ENCODE results near the gene PRDM16.

PRDM16 gene

DNA sequence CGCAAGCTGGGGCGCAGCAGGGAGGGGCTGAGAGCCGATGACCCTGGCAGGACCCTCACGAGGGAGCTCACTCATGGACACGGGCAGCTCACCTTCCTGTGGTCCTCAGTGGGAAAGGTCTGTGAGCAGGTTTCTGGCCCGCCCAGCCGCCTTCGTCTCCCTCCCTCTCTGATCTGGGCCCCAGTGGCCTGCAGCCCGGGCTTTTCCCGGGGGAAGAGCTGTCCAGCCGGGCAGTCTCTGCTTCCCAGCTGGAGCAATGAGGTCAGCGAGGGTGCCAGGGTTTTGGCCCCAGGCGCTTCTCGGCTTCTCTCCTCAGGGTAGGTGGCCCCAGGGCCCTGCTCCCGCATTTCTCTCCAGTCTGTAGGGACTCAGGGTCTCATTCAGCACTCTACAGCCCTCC lies 363.3 kb downstream of the PRDM16 start:
- DNase-seq (ENCODE audit: low spot score): no peak

DNA sequence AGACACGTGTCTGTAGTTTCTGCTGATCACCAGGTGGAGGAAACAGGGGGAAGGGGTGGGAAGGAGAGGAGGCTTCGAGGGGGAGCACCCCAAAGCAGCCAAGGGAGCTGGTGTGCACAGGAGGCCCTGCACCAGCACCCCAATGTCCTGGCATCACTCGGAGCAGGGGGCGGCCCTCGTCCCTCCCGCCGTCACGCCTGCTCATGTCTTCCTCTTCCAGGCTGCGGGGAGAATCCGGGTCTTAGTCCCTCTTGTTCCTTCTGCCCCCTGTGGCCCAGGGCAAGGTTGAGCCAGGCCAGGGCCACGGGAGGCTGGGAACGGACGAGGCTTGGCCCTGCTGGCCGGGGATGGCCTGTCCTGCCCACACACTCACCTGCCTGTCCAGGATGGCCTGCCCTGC lies 364.1 kb downstream of the PRDM16 start:
- no peak for DNase-seq (ENCODE audit: low spot score)

- DNase-seq (ENCODE audit: low spot score): no peak
Observed at GRCh38 chr1:3433596-3434320, 364.8 kb downstream of the PRDM16 start.

DNA sequence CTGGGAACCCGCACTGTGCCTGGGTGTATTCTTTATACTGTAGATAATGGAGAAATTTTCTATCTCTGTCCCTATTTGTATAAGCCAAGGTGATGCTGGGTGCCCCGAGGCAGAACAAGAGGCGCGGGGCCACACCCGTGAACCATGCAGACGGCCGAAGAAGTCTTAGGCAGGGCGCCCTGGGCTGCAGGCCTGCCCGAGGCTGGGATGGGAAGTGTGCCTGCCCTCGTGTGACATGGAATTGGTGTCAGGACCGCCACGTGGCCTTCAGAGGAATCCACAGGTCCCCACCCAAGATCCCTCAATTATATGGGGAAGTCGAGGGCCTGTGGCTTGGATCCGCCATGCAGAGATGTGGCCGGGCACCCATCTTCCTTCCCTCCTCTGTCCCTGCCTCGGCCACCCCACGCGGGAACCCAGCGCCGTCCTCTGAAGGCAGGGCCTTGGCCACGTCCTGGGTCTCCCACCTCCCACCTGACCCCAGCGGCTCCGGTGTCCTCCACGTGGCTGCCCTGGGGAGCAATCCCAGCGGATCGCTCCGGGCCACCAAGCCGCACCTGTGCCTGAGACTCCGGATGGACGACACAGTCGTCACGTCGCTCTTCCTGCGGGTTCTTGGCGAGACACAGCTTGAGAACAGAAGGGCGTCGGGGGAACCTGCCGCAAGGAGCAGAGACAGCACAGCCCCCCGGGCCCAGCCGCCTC lies 365.6 kb downstream of the PRDM16 start:
- no peak for DNase-seq (ENCODE audit: low spot score)

DNA sequence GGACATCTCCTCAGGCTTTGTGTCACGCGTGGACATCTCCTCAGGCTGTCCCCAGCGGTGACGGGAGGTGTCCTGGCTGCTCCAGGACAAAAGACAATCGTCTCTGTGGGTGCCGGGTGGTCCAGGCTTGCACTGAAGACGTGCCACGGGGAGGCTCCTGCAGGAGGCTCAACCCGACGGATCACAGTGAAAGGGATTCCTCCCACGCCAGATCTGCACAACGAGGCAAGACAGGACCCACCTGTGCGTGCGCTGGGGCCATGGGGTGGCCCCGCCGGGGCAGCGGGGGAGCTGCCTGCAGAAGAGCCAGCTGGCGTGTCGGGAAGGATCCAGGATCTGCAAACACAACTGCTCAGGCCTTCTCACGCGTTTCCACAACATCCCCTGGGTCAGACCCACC lies 366.7 kb downstream of the PRDM16 start:
- DNase-seq (ENCODE audit: low spot score): no peak

DNA sequence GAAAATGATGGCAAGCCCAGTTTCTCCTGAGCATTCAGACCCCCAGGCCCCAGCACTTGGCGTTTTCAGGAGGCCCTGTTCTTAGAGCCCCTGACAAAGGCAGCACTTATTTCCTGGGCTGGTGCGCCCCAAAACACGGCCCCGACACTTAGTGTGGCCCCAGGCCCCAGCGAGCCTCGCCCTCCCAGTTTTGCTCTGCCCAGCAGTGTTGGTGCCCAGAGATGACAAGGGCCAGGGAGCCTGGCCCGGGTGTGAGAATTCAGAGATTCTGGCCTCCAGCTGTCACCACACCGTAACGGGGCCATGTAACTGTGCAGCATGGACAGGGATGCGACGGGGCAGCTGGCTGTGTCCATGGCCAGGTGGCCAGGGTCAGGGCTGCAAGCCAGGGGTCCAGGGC lies 367.4 kb downstream of the PRDM16 start:
- no peak for DNase-seq (ENCODE audit: low spot score)

DNA sequence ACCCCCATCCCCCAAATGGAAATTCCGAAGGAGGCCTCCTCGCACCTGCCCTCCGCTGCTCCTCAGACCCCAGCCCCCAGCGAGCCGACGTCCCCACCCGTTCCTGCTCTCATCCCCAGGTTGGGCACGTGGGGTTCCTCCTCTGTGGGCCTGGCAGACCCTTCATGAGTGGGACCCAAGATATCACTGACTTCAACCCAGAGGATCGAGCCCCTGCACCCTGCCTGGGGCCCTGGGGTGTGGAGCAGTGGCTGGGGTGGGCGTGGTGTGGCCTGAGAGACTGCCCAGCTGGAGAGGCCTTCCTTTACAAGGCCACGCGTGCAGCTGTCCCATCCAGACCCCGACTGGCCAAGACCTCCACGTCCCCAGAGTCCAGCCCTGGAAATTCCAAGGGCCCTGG lies 367.9 kb downstream of the PRDM16 start:
- DNase-seq (ENCODE audit: low spot score): no peak

GRCh38 chr1:3438661-3439180 lies 369.7 kb downstream of the PRDM16 start:
- no peak for DNase-seq (ENCODE audit: low spot score)

DNA sequence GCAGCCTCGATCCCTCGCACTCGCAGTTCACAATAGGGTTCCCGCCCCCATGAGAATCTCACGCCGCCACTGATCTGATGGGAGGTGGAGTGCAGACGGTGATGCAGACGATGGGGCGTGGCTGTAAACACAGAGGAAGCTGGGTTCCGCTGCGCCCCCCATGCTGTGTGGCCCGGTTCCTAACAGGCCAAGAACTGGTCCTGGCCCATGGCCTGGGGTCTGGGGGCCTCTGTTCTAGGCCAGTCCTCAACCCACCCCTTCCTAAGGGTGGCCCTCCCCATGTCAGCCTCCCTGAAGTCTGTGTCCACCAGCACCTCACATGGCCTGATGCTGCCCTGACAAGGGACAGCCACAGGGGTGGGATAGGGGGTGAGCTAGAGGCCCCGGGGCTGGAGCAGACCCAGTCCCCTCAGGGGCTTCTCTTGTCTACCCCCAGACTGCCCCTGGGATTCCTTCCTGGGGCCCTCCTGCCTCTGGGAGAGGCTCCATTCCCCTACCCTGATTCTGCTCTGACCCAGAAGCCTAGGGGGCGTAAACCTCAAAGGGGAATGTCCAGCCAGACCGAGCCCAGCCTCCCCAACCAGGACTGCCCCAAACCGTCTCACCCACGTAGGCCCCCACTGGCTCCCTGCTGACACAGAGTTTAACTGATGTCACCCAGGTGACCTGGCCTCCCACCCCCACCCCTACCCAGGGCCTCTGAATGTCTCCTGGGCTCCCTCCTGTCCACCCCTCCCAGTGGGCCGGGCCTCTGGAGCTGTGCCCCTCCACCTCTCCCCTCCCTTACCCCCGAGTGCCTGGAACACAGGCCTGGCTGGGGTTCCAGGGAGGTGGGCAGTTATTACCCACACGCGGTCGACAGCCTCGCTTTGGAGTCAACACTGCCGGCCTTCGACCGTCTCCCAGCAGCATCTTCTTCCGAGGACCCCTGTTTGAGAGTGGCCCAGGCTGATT lies 370.6 kb downstream of the PRDM16 start:
- DNase-seq (ENCODE audit: low spot score): no peak

- no peak for DNase-seq (ENCODE audit: low spot score)
Observed at GRCh38 chr1:3440300-3440681, 371.3 kb downstream of the PRDM16 start.

- DNase-seq (ENCODE audit: low spot score): no peak
Observed at GRCh38 chr1:3440711-3441409, 371.9 kb downstream of the PRDM16 start.

DNA sequence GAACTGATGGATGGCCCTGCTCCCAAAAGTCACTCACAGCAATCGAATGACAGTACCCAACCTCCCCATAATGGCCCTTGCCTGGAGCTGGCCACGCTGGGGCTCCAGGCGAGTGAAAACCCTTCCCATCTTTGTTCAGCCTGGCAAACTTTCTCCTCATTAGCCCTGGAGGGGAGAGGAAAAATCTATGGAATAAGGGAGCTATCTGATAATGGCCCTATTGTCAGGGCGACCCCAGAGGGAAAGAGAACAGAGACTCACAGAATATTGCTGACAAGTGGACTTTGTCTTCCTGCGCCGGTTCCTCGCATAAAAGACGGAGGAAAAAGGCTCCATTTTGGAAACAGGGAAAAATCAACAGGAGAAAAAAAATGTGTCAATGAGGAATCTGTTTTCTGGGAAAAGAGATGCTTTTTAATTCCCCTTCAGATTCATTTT lies 372.4 kb downstream of the PRDM16 start:
- DNase-seq (ENCODE audit: low spot score): no peak

DNA sequence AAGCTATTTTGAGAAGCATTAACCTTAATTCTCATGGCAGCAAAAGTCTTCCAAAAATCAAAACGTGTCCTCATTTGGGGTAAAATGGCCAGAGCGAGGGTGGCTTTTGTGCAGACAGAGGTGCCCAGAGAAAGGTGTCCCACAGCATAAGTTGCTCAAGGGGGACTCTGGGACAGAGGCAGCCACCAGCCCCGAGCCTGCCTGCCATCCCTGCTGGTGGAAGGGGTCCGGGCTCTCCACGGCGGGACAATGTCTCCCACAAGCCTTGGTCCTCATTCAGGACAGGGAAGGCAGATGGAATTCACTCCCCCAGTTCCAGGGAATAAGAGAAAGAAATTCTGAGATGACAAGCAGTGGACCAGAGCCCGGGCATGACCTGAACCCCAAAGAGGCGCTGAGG lies 372.9 kb downstream of the PRDM16 start:
- DNase-seq (ENCODE audit: low spot score): no peak

- DNase-seq (ENCODE audit: low spot score): no peak
Observed at GRCh38 chr1:3442331-3442730, 373.3 kb downstream of the PRDM16 start.

DNA sequence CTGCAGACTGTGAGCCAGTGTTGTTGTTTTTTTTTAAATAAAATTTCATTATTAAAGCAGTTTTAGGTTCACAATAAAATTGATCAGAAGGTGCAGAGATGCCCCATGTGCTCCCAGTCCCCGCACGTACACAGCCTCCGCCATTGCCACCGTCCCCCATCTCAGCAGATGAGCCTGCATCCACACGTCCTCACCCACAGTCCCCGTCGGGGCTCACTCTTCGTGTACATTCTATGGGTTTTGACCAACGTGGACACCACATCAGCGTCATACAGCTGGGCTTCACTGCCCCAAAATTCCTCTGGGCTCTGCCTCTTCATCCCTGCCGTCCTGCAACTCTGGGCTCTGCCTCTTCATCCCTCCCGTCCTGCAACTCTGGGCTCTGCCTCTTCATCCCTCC lies 373.9 kb downstream of the PRDM16 start:
- no peak for DNase-seq (ENCODE audit: low spot score)

- DNase-seq (ENCODE audit: low spot score): no peak
Observed at GRCh38 chr1:3443807-3444206, 374.8 kb downstream of the PRDM16 start.

DNA sequence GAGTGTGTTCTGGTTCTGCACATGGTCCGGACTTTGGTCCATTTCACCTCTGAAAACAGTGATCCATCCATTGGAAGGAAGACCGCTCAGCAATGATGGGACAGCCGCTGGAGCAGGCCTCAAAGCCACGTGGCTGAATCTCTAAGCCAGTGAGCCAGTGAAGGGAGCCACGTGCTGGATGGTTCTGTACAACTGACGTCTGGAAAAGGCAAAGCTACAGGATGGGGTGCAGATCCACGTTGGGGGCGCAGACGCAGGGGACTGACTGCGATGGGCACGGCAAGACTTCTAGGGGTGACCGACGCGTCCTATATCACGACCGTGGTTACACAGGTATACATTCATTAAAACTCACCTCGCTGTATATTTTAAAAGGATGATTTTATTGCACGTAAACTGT lies 375.3 kb downstream of the PRDM16 start:
- no peak for DNase-seq (ENCODE audit: low spot score)

GRCh38 chr1:3444736-3445135 lies 375.7 kb downstream of the PRDM16 start:
- no peak for DNase-seq (ENCODE audit: low spot score)

GRCh38 chr1:3450202-3450863 lies 381.3 kb downstream of the PRDM16 start:
- DNase-seq (ENCODE audit: low spot score): no peak

DNA sequence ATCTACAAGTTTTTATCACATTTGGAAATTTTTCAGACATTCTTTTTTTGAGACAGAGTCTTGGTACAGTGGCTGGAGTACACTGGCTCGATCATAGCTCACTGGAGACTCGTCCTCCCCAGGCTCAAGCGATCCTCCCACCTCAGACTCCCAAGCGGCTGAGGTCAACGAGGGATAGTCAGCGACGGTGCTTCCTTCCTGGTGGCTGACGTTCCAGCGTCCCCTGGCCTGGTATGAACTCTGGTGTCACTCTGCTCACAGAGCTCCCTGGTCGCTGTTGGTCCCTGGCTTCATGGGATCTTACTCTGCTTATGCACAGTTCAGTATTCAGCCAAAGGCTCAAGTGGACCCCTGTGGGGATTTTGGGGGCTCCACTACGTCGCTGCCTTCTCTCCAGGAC lies 382.0 kb downstream of the PRDM16 start:
- DNase-seq (ENCODE audit: low spot score): no peak
